ENCODE results near the gene RAP2B. TPM values are rescaled to one million over a fixed set of nuclear protein-coding genes. Genes with fewer than 3 reads are reported as not detected.

Gene RAP2B
- total and polyA plus RNA-seq, 2 of the 13 experiments (the other 11 are each of a cell fraction or from before 2014, with no cell fraction given), result 6.4 to 7.1 TPM

GRCh38 chr3:153180860-153181372, 18.9 kb downstream of the RAP2B start:
- BruUV-seq (replicated peaks), result no TSS peak
- FAIRE-seq (no peak), ATAC-seq (no peak), DNase-seq (ENCODE audit: low spot score) (no peak)
- ChIA-PET CTCF (ENCODE audit: low intra/inter-chr PET ratio, low total read pairs) (no interaction called here), POLR2A (no interaction called here)
- no peaks in the 10 kb centered on the region for H4K20me1 ChIP-seq (ENCODE audit: insufficient read depth, low read length)
- H3K36me3 ChIP-seq (replicated peaks in 1 of 2; ENCODE audit: control insufficient read depth in 1 of 2, insufficient read depth in 2 of 2, low read length in 2 of 2), result no peaks in the 10 kb centered on the region
- no peaks in the 10 kb centered on the region for H3K9me3 ChIP-seq (ENCODE audit: low read length)
- in situ Hi-C loops (cut with HindIII; ENCODE audit: extremely low pct_ligation_motif_present, low pct_unique_long_range_greater_than_20kb), result no loop called here
- TF ChIP-seq ZNF24 (IDR thresholded peaks at IDR 0.05) (peak; percentile 83), DMTF1 (CRISPR knock-in tag; IDR thresholded peaks at IDR 0.05) (no peak)
- H3K79me2 ChIP-seq (ENCODE audit: insufficient read depth, low read length), result no peaks in the 10 kb centered on the region
- 63% methylated on average over 1 of the region's 1 CpG for WGBS (ENCODE audit: low lambda C conversion rate)
- no peak overlapping the region for H3K27ac ChIP-seq (ENCODE audit: extremely low read length, insufficient read depth, low read length)
- no peak overlapping the region for H3K9ac ChIP-seq (ENCODE audit: insufficient read depth, low read depth, low read length)
- H3K27me3 ChIP-seq (ENCODE audit: control insufficient read depth in 1 of 2, insufficient read depth in 2 of 2, low read length in 2 of 2), result no peaks in the 10 kb centered on the region
- intact Hi-C loops (cut with micrococcal nuclease; ENCODE audit: unreplicated experiment), result no loop called here
- H3K4me1 ChIP-seq (ENCODE audit: insufficient read depth, low read length), result no peaks in the 10 kb centered on the region
- H3K4me2 ChIP-seq (ENCODE audit: low read depth, low read length), result no peak overlapping the region
- H2AFZ ChIP-seq (ENCODE audit: low read length), result no peak overlapping the region
- no peak overlapping the region for H3K4me3 ChIP-seq (replicated peaks in 1 of 3; ENCODE audit: insufficient read depth in 1 of 3, low read depth in 2 of 3, low read length in 3 of 3)

GRCh38 chr3:153182501-153183293, 20.7 kb downstream of the RAP2B start:
- Histone ChIP-seq H3K79me2 (ENCODE audit: insufficient read depth, low read length) (no peaks in the 10 kb centered on the region), H4K20me1 (ENCODE audit: insufficient read depth, low read length) (no peaks in the 10 kb centered on the region), H3K27ac (ENCODE audit: extremely low read length, insufficient read depth, low read length) (no peak overlapping the region), H3K36me3 (replicated peaks in 1 of 2; ENCODE audit: control insufficient read depth in 1 of 2, insufficient read depth in 2 of 2, low read length in 2 of 2) (no peaks in the 10 kb centered on the region), H3K4me3 (replicated peaks in 1 of 3; ENCODE audit: insufficient read depth in 1 of 3, low read depth in 2 of 3, low read length in 3 of 3) (no peak overlapping the region), H3K4me1 (ENCODE audit: insufficient read depth, low read length) (no peaks in the 10 kb centered on the region), H3K4me2 (ENCODE audit: low read depth, low read length) (no peak overlapping the region), H2AFZ (ENCODE audit: low read length) (no peak overlapping the region), H3K9ac (ENCODE audit: insufficient read depth, low read depth, low read length) (no peak overlapping the region), H3K27me3 (ENCODE audit: control insufficient read depth in 1 of 2, insufficient read depth in 2 of 2, low read length in 2 of 2) (no peaks in the 10 kb centered on the region), H3K9me3 (ENCODE audit: low read length) (no peaks in the 10 kb centered on the region)
- no TSS peak for BruUV-seq (replicated peaks)
- ChIA-PET CTCF (ENCODE audit: low intra/inter-chr PET ratio, low total read pairs) (no interaction called here), POLR2A (interaction anchor here (1.0 kb wide), 1 partner anchor 20 kb away, joined by 3 read pairs; no protein-coding TSS in a partner anchor)
- in situ Hi-C loops (cut with HindIII; ENCODE audit: extremely low pct_ligation_motif_present, low pct_unique_long_range_greater_than_20kb) (no loop called here), intact Hi-C loops (cut with micrococcal nuclease; ENCODE audit: unreplicated experiment) (no loop called here)
- no peak for ATAC-seq
- FAIRE-seq, result no peak
- DNase-seq (ENCODE audit: low spot score), result no peak
- 37% methylated on average over 6 of the region's 6 CpGs for WGBS (ENCODE audit: low lambda C conversion rate)
- TF ChIP-seq PLRG1 (conservative IDR thresholded peaks at IDR 0.05) (no peak), ZNF629 (CRISPR knock-in tag; conservative IDR thresholded peaks at IDR 0.05) (no peak), JUNB (CRISPR knock-in tag; IDR thresholded peaks at IDR 0.05; ENCODE audit: borderline replicate concordance) (no peak), KLF16 (CRISPR knock-in tag; IDR thresholded peaks at IDR 0.05) (no peak), ZNF747 (CRISPR knock-in tag; IDR thresholded peaks at IDR 0.05; ENCODE audit: borderline replicate concordance) (no peak), PLSCR1 (CRISPR knock-in tag; IDR thresholded peaks at IDR 0.05; ENCODE audit: borderline replicate concordance) (no peak), KLF13 (CRISPR knock-in tag; IDR thresholded peaks at IDR 0.05) (no peak), ADNP (CRISPR knock-in tag; IDR thresholded peaks at IDR 0.05) (no peak), ZNF260 (CRISPR knock-in tag; IDR thresholded peaks at IDR 0.05; ENCODE audit: borderline replicate concordance, low read depth) (no peak), JDP2 (CRISPR knock-in tag; IDR thresholded peaks at IDR 0.05; ENCODE audit: borderline replicate concordance) (no peak), GZF1 (CRISPR knock-in tag; IDR thresholded peaks at IDR 0.05) (no peak), MAFK (conservative IDR thresholded peaks at IDR 0.05 in 1 of 2, IDR thresholded peaks at IDR 0.05 in 1 of 2; ENCODE audit: low read length in 2 of 2) (no peak)
